GM13977 (cell line): ENCODE measurements around the gene POLR2E.
"Not testable (repeated sequence)": the region's sequence is repeated elsewhere in the genome, so short reads cannot be mapped to it uniquely, and the experiment has no call there.

ENCODE experiments used
- DNase-seq: peaks from one replicate; pipeline ENCODE4 v3.0.0; 2012; ENCODE audit warnings: low spot score
- in situ Hi-C: fragments of 300-500 bp; cut with MboI; formaldehyde crosslinking; loops from one replicate; pipeline ENCODE4 v1.12.0; 2022; ENCODE audit warnings: low sequenced_read_pairs, low pct_unique_long_range_greater_than_20kb, mixed read lengths, inconsistent platforms; ENCODE audit not compliant: unreplicated experiment
- TF ChIP-seq, protein P1 (sequence below): IDR thresholded peaks from 2 replicates; pipeline ENCODE4 v1.5.1; 2012; ENCODE audit warnings: mild to moderate bottlenecking, control low read depth; ENCODE audit not compliant: insufficient read depth; ENCODE audit errors: extremely low read depth, missing control alignments

Gene POLR2E

DNA sequence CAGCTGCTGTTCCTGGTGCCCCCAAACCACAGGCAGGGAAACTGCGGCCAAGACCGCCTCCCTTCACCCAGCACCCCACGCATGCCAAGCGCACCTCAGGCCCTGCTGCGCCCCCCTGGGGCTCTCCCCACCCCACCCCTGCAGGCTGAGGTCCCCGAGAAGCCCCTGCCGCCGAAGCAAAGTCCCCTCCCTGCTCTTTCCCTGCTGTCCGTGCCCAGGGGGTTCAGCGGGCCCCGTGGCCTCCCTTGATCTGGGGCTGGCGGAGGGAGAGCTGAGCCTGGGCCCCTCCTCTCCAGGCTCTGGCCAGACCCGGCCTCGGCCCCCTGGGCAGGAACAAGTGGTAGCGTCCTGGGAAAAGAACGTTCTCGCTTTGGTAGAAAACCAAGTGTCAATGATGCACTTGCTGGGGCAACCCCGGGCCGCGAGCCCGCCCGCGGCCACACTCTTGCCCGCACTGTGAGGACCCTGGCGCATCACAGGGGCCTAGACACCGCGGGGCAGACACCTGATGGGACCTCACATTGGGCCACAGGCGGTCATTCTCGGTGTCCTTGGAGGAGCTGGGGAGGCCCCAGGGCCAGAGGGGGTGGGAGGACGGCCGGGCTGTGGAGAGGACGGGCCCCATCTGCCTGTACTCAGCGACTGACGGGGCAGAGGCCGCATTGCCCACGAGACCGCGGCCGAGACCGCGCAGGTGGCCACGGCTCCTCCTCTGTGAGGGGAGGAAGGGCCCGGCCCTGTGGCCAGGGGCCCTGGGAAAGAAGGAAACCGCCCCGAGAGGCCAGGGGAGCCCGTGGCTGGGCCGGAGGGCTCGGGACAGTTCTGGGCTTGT, 37.6 kb upstream of the POLR2E start:
- DNase-seq: no peak
- TF ChIP-seq, protein P1, sequence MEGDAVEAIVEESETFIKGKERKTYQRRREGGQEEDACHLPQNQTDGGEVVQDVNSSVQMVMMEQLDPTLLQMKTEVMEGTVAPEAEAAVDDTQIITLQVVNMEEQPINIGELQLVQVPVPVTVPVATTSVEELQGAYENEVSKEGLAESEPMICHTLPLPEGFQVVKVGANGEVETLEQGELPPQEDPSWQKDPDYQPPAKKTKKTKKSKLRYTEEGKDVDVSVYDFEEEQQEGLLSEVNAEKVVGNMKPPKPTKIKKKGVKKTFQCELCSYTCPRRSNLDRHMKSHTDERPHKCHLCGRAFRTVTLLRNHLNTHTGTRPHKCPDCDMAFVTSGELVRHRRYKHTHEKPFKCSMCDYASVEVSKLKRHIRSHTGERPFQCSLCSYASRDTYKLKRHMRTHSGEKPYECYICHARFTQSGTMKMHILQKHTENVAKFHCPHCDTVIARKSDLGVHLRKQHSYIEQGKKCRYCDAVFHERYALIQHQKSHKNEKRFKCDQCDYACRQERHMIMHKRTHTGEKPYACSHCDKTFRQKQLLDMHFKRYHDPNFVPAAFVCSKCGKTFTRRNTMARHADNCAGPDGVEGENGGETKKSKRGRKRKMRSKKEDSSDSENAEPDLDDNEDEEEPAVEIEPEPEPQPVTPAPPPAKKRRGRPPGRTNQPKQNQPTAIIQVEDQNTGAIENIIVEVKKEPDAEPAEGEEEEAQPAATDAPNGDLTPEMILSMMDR: no peak
- in situ Hi-C loops: no loop called here

DNA sequence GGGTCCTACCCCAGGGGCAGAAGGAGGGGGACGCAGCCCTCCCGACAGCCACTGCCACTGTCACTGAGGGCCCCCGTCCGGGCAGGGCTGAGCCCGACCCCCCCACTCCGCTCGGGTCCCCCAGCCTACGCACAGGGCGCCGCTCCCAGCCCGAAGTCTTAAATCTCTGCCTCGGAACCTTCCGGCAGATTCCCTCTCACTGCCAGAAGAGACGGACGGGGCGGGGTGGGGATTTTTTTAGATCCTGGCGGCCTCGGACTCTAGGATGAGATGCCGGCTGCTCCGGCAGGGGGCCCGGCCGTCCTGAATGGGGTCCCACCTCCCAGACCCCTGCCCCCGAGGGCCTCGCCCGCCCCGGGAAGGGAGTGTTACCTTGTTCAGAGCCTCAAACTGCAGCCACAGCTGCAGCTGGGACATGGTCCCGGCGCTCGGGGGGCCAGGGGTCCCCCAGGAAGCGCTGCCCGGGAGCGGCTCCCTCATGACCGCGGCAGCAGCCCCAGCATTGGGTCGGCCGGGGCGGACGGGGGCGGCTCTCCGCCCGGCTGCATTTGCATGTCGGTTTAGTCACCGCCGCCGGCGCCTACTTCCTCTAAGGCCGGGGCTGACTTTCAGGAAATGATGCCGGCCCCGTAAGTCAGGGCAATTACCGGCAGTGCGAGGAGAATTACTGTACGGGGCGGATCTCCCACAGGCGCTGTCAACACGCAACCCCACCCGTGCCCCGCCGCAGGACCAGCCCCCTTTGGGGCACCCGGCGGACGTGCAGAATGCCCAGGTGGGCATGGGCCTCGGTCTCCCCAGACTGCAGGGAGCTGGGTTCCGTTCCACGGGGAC, 36.8 kb upstream of the POLR2E start:
- TF ChIP-seq, protein P1: peak; percentile 7
- in situ Hi-C loops: no loop called here
- DNase-seq: peak; percentile 92

- DNase-seq: peak; percentile 63
- TF ChIP-seq, protein P1: no peak
- in situ Hi-C loops: no loop called here
These were observed 35.9 kb upstream of the POLR2E start for GRCh38 chr19:1130771-1131717.

GRCh38 chr19:1129535-1129934, 34.4 kb upstream of the POLR2E start:
- in situ Hi-C loops: no loop called here
- DNase-seq: no peak
- TF ChIP-seq, protein P1: no peak

- TF ChIP-seq, protein P1: peak; percentile 5
- DNase-seq, in situ Hi-C loops: not testable (repeated sequence)
These were observed 33.9 kb upstream of the POLR2E start for GRCh38 chr19:1129084-1129483.

GRCh38 chr19:1128106-1128505, 32.9 kb upstream of the POLR2E start:
- in situ Hi-C loops: no loop called here
- no peak for DNase-seq
- TF ChIP-seq, protein P1: no peak
